NCI-H748 (cell line): ENCODE data around the gene KRTAP21-3.
"Not testable (repeated sequence)": the region's sequence is repeated elsewhere in the genome, so short reads cannot be mapped to it uniquely, and the experiment has no call there.

Experiments
- DNase-seq: peaks from one replicate; lab custom pipeline; 2025; ENCODE audit not compliant: unreplicated experiment; lab: John Stamatoyannopoulos, UW

KRTAP21-3 gene

GRCh38 chr21:30718239-30718909 is at the start of gene KRTAP21-3:
TSS of gene KRTAP21-3 (minus strand) at chr21:30718777. CDS start at chr21:30718759, 18 bp downstream.
- no peak for DNase-seq

- no peak for DNase-seq
Observed at GRCh38 chr21:30760776-30761175, 42.2 kb upstream of the KRTAP21-3 start.

GRCh38 chr21:30758306-30758705 is 39.7 kb upstream of the KRTAP21-3 start:
- no peak for DNase-seq

- DNase-seq, result not testable (repeated sequence)
Observed at GRCh38 chr21:30755328-30755727, 36.8 kb upstream of the KRTAP21-3 start, which contains the start of gene KRTAP21-1. TSS of gene KRTAP21-1 (minus strand) at chr21:30755428. CDS start at chr21:30755378, 50 bp downstream.

GRCh38 chr21:30747159-30747558 is 28.6 kb upstream of the KRTAP21-3 start, which contains the start of gene KRTAP21-2:
TSS of gene KRTAP21-2 (minus strand) at chr21:30747259. CDS start at chr21:30747202, 57 bp downstream.
- no peak for DNase-seq

GRCh38 chr21:30740462-30740861 is 21.9 kb upstream of the KRTAP21-3 start:
- no peak for DNase-seq

GRCh38 chr21:30733026-30733425 is 14.4 kb upstream of the KRTAP21-3 start:
- DNase-seq, result no peak

GRCh38 chr21:30726726-30727125 is 8.1 kb upstream of the KRTAP21-3 start:
- DNase-seq, result no peak

GRCh38 chr21:30719401-30719800 is 824 bp upstream of the KRTAP21-3 start:
- no peak for DNase-seq

- DNase-seq, result no peak
Observed at GRCh38 chr21:30717105-30717504, 1.5 kb downstream of the KRTAP21-3 start.

- no peak for DNase-seq
Observed at GRCh38 chr21:30714946-30715345, 3.6 kb downstream of the KRTAP21-3 start.

GRCh38 chr21:30714456-30714855 is 4.1 kb downstream of the KRTAP21-3 start:
- DNase-seq, result no peak

GRCh38 chr21:30713766-30714165 is 4.8 kb downstream of the KRTAP21-3 start:
- no peak for DNase-seq

- DNase-seq, result no peak
Observed at GRCh38 chr21:30710499-30710898, 8.1 kb downstream of the KRTAP21-3 start.

GRCh38 chr21:30707409-30707808 is 11.2 kb downstream of the KRTAP21-3 start:
- DNase-seq, result no peak

GRCh38 chr21:30695956-30696355 is 22.6 kb downstream of the KRTAP21-3 start:
- no peak for DNase-seq

- no peak for DNase-seq
Observed at GRCh38 chr21:30689822-30690221, 28.8 kb downstream of the KRTAP21-3 start.

GRCh38 chr21:30684506-30684905 is 34.1 kb downstream of the KRTAP21-3 start:
- no peak for DNase-seq

GRCh38 chr21:30680586-30680985 is 38.0 kb downstream of the KRTAP21-3 start:
- DNase-seq, result no peak

- DNase-seq, result no peak
Observed at GRCh38 chr21:30676737-30677136, 41.8 kb downstream of the KRTAP21-3 start.

- DNase-seq, result no peak
Observed at GRCh38 chr21:30674312-30674711, 44.3 kb downstream of the KRTAP21-3 start.

- no peak for DNase-seq
Observed at GRCh38 chr21:30672985-30673650, 45.5 kb downstream of the KRTAP21-3 start.
